HG03196 (cell line): ENCODE data around the gene RBM19.
A peak's percentile ranks its signal among the peaks of the same experiment; 100 is the strongest.

Source experiments
- ATAC-seq: cut with Tn5 transposase; IDR thresholded peaks from one replicate; pipeline ENCODE4 v1.9.1; 2021; ENCODE audit not compliant: unreplicated experiment

Gene RBM19

GRCh38 chr12:113934060-113934814 lies 31.9 kb downstream of the RBM19 start:
- ATAC-seq, result no peak

- ATAC-seq, result no peak
Measured at GRCh38 chr12:113933201-113933786, 32.8 kb downstream of the RBM19 start.

- no peak for ATAC-seq
Measured at GRCh38 chr12:113932381-113933196, 33.5 kb downstream of the RBM19 start.

- ATAC-seq, result no peak
Measured at GRCh38 chr12:113931517-113931916, 34.6 kb downstream of the RBM19 start.

GRCh38 chr12:113930249-113930648 lies 35.9 kb downstream of the RBM19 start:
- ATAC-seq, result no peak

- ATAC-seq, result no peak
Measured at GRCh38 chr12:113929312-113929989, 36.7 kb downstream of the RBM19 start.

GRCh38 chr12:113926788-113927187 lies 39.3 kb downstream of the RBM19 start:
- ATAC-seq, result no peak

- no peak for ATAC-seq
Measured at GRCh38 chr12:113924341-113924740, 41.8 kb downstream of the RBM19 start.

- no peak for ATAC-seq
Measured at GRCh38 chr12:113923251-113923650, 42.9 kb downstream of the RBM19 start.

GRCh38 chr12:113921430-113921829 lies 44.7 kb downstream of the RBM19 start:
- ATAC-seq, result no peak

GRCh38 chr12:113919791-113920190 lies 46.3 kb downstream of the RBM19 start:
- ATAC-seq, result no peak

- ATAC-seq, result no peak
Measured at GRCh38 chr12:113918306-113918705, 47.8 kb downstream of the RBM19 start.

- no peak for ATAC-seq
Measured at GRCh38 chr12:113917393-113917792, 48.7 kb downstream of the RBM19 start.

GRCh38 chr12:113914806-113915205 lies 51.3 kb downstream of the RBM19 start:
- no peak for ATAC-seq

- no peak for ATAC-seq
Measured at GRCh38 chr12:113914176-113914575, 51.9 kb downstream of the RBM19 start.

GRCh38 chr12:113912760-113913329 lies 53.3 kb downstream of the RBM19 start:
- peak; percentile 51 for ATAC-seq

- ATAC-seq, result no peak
Measured at GRCh38 chr12:113911971-113912759, 54.0 kb downstream of the RBM19 start.

GRCh38 chr12:113910751-113911272 lies 55.3 kb downstream of the RBM19 start:
- ATAC-seq, result no peak

GRCh38 chr12:113909776-113910420 lies 56.2 kb downstream of the RBM19 start:
- ATAC-seq, result no peak
